ENCODE data around the gene TMTC1.

DNA sequence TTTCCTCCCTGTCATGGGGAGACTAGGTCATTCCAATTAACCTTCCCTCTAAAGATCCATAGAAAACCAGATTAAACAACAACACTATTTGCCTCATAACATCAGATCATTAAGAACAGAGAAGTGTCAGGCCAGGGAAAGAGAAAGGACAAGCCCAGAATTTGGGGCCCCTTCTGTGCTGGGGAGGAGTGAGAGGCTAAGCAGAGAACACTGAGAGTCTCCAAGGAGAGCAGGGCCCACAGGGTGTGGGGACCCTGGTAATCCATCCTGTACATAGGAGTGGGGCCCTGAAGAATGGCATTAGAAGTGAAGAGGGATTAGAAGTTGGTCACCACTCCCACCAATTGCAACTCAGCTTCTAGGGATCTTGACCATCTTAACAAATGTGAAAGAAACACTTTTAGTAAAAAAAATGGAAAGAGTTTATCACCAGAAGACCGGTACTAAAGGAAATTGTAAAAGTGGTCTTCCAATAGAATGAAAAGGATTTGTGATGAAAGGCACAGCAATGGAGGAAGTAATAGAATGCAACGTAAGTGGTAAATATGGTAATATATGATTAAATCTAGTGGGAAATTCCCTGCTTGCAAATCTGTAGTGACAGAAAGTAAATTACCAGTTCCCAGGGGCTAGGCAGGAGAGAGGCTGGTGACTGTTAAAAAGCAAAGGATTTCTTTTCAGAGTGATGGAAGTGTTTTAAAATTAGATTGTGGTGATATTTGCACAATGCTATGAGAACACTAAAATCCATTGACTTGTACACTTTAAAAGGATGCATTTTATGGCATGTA is 14.0 kb upstream of the TMTC1 start:
- TF ChIP-seq, protein P1, sequence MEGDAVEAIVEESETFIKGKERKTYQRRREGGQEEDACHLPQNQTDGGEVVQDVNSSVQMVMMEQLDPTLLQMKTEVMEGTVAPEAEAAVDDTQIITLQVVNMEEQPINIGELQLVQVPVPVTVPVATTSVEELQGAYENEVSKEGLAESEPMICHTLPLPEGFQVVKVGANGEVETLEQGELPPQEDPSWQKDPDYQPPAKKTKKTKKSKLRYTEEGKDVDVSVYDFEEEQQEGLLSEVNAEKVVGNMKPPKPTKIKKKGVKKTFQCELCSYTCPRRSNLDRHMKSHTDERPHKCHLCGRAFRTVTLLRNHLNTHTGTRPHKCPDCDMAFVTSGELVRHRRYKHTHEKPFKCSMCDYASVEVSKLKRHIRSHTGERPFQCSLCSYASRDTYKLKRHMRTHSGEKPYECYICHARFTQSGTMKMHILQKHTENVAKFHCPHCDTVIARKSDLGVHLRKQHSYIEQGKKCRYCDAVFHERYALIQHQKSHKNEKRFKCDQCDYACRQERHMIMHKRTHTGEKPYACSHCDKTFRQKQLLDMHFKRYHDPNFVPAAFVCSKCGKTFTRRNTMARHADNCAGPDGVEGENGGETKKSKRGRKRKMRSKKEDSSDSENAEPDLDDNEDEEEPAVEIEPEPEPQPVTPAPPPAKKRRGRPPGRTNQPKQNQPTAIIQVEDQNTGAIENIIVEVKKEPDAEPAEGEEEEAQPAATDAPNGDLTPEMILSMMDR (IDR thresholded peaks at IDR 0.05; ENCODE audit: low read depth, low read length): no peak
- TF ChIP-seq EZH2phosphoT487 (IDR thresholded peaks at IDR 0.05; ENCODE audit: low read depth): no peak

All from OCI-LY3 (cell line).